Common myeloid progenitor, CD34-positive (primary cell): Measurements from ENCODE around the gene PLGRKT.
"Not testable (repeated sequence)": the region's sequence is repeated elsewhere in the genome, so short reads cannot be mapped to it uniquely, and the experiment has no call there.

ENCODE experiments used
- CTCF ChIA-PET: fragments of 350-600 bp; sonication (Branson Sonifier 250); formaldehyde crosslinking; loops from one replicate; lab custom pipeline; 2021; ENCODE audit warnings: antibody characterized with exemption; lab: Charles Lee
- POLR2A ChIA-PET: fragments of 350-600 bp; sonication (Branson Sonifier 250); formaldehyde crosslinking; loops from one replicate; lab custom pipeline; 2021; ENCODE audit warnings: antibody characterized with exemption; lab: Charles Lee
- DNase-seq, 3 donors: peaks; one replicate each; pipeline versions ENCODE4 v3.0.0 to v3.0.0-alpha.2; 2013
- H3K27ac ChIP-seq, 2 experiments: 1 replicate in 1 of 2; 2 replicates in 1 of 2; pipeline ENCODE4 v1.7.0; 2013; ENCODE audit warnings: inconsistent platforms in 2 of 2, low read length in 2 of 2, mild to moderate bottlenecking in 2 of 2, low read depth in 1 of 2, moderate library complexity in 1 of 2; ENCODE audit not compliant: severe bottlenecking in 2 of 2, insufficient read depth in 1 of 2, poor library complexity in 1 of 2
- H3K27me3 ChIP-seq, 5 experiments: replicated peaks in 2 of 5; 1 replicate in 3 of 5; 2 replicates in 2 of 5; pipeline versions ENCODE4 v1.6.1 to v1.7.0; 2013; ENCODE audit warnings: low read length in 4 of 5, mild to moderate bottlenecking in 2 of 5, moderate library complexity in 2 of 5, inconsistent platforms in 1 of 5; ENCODE audit not compliant: insufficient read depth in 5 of 5, control insufficient read depth in 4 of 5
- H3K36me3 ChIP-seq, 4 experiments: 1 replicate in 2 of 4; 2 replicates in 2 of 4; pipeline versions ENCODE4 v1.6.1 to v1.7.0; 2013; ENCODE audit warnings: low read length in 3 of 4, control low read depth in 1 of 4, mild to moderate bottlenecking in 1 of 4; ENCODE audit not compliant: control insufficient read depth in 4 of 4, insufficient read depth in 4 of 4
- H3K4me1 ChIP-seq, 4 experiments: 1 replicate in 3 of 4; 2 replicates in 1 of 4; pipeline versions ENCODE4 v1.6.1 to v1.7.1; 2013; ENCODE audit warnings: low read length in 3 of 4, mild to moderate bottlenecking in 3 of 4, control low read depth in 1 of 4, inconsistent platforms in 1 of 4, moderate library complexity in 1 of 4; ENCODE audit not compliant: control insufficient read depth in 4 of 4, insufficient read depth in 4 of 4; ENCODE audit errors: control extremely low read depth in 1 of 4
- H3K4me3 ChIP-seq, 7 experiments: 1 replicate in 4 of 7; 2 replicates in 3 of 7; pipeline versions ENCODE4 v1.5.1 to v1.7.0; 2013; ENCODE audit warnings: mild to moderate bottlenecking in 7 of 7, low read length in 6 of 7, moderate library complexity in 6 of 7, inconsistent platforms in 2 of 7, low read depth in 2 of 7, control low read depth in 1 of 7; ENCODE audit not compliant: insufficient read depth in 4 of 7, control insufficient read depth in 1 of 7; ENCODE audit errors: extremely low read depth in 1 of 7
- H3K9me3 ChIP-seq, 5 experiments: 1 replicate in 4 of 5; 2 replicates in 1 of 5; pipeline versions ENCODE4 v1.6.1 to v1.7.1; 2013; ENCODE audit warnings: low read length in 4 of 5, mild to moderate bottlenecking in 2 of 5, inconsistent platforms in 1 of 5, low read depth in 1 of 5, moderate library complexity in 1 of 5; ENCODE audit not compliant: control insufficient read depth in 4 of 5, insufficient read depth in 2 of 5; ENCODE audit errors: control extremely low read depth in 1 of 5
- WGBS: methylation state at CpG from one replicate; pipeline ENCODE4 v1.1.5; 2013; ENCODE audit not compliant: insufficient coverage; 5-methylcytosine and 5-hydroxymethylcytosine counted together

Gene PLGRKT

GRCh38 chr9:5402217-5402616 lies 35.5 kb downstream of the PLGRKT start:
- H3K4me1 ChIP-seq = peaks cover 0 to 5% (median under 1%) of the 10 kb centered on the region in 4 experiments
- ChIA-PET CTCF (no interaction called here), POLR2A (no interaction called here)
- no peaks in the 10 kb centered on the region for H3K27me3 ChIP-seq
- H3K27ac ChIP-seq = no peak overlapping the region
- no peak overlapping the region for H3K4me3 ChIP-seq
- DNase-seq = peak in 1 of 3 donors; percentile 15
- peaks cover 0 to 13% (median 0%) of the 10 kb centered on the region in 5 experiments for H3K9me3 ChIP-seq
- no peaks in the 10 kb centered on the region for H3K36me3 ChIP-seq

GRCh38 chr9:5397547-5397946 lies 40.2 kb downstream of the PLGRKT start:
- H3K27me3 ChIP-seq, DNase-seq, POLR2A ChIA-PET, H3K4me1 ChIP-seq, CTCF ChIA-PET, H3K4me3 ChIP-seq, H3K27ac ChIP-seq, H3K9me3 ChIP-seq, H3K36me3 ChIP-seq: not testable (repeated sequence)
- WGBS = 100% methylated on average over 2 of the region's 3 CpGs

- no peaks in the 10 kb centered on the region for H3K36me3 ChIP-seq
- ChIA-PET POLR2A (no interaction called here), CTCF (no interaction called here)
- H3K4me3 ChIP-seq = no peak overlapping the region
- DNase-seq = no peak
- no peaks in the 10 kb centered on the region for H3K9me3 ChIP-seq
- H3K4me1 ChIP-seq = no peaks in the 10 kb centered on the region
- H3K27me3 ChIP-seq = no peaks in the 10 kb centered on the region
- no peak overlapping the region for H3K27ac ChIP-seq
Observed at GRCh38 chr9:5395428-5395827, 42.3 kb downstream of the PLGRKT start.

- DNase-seq, H3K27me3 ChIP-seq, POLR2A ChIA-PET, H3K27ac ChIP-seq, H3K36me3 ChIP-seq, H3K4me3 ChIP-seq, CTCF ChIA-PET, H3K9me3 ChIP-seq: not testable (repeated sequence)
- peaks cover 3 to 10% (median 8%) of the 10 kb centered on the region in 4 experiments for H3K4me1 ChIP-seq
- WGBS = 100% methylated on average over 1 of the region's 2 CpGs
Observed at GRCh38 chr9:5393976-5394375, 43.7 kb downstream of the PLGRKT start.

GRCh38 chr9:5393497-5393896 lies 44.2 kb downstream of the PLGRKT start:
- Histone ChIP-seq H3K36me3 (no peaks in the 10 kb centered on the region), H3K4me3 (no peak overlapping the region), H3K27me3 (no peaks in the 10 kb centered on the region), H3K9me3 (no peaks in the 10 kb centered on the region), H3K27ac (no peak overlapping the region), H3K4me1 (peaks cover 4 to 15% (median 13%) of the 10 kb centered on the region in 4 experiments)
- ChIA-PET CTCF (no interaction called here), POLR2A (no interaction called here)
- no CpG with 5 or more reads among the region's 2 CpGs for WGBS
- no peak for DNase-seq

GRCh38 chr9:5392285-5392684 lies 45.4 kb downstream of the PLGRKT start:
- CTCF ChIA-PET = no interaction called here
- H3K4me3 ChIP-seq = no peak overlapping the region
- no peaks in the 10 kb centered on the region for H3K36me3 ChIP-seq
- DNase-seq = no peak
- no peaks in the 10 kb centered on the region for H3K27me3 ChIP-seq
- peaks cover 4 to 24% (median 17%) of the 10 kb centered on the region in 4 experiments for H3K4me1 ChIP-seq
- no peaks in the 10 kb centered on the region for H3K9me3 ChIP-seq
- no peak overlapping the region for H3K27ac ChIP-seq
- no CpG with 5 or more reads among the region's 1 CpG for WGBS
- POLR2A ChIA-PET = no interaction called here

GRCh38 chr9:5389109-5389732 lies 48.5 kb downstream of the PLGRKT start:
- Histone ChIP-seq H3K27me3 (no peaks in the 10 kb centered on the region), H3K4me3 (peak overlapping the region in 1 of 7 experiments; percentile 25), H3K4me1 (peaks cover 4 to 24% (median 17%) of the 10 kb centered on the region in 4 experiments), H3K27ac (peak overlapping the region in 1 of 2 experiments; percentile 16), H3K36me3 (no peaks in the 10 kb centered on the region), H3K9me3 (no peaks in the 10 kb centered on the region)
- CTCF ChIA-PET = no interaction called here
- DNase-seq = peak; percentile 80 to 93 (median 92)
- POLR2A ChIA-PET = no interaction called here
- 0% methylated on average over 3 of the region's 3 CpGs for WGBS
